ENCODE results near the gene HSBP1L1. TPM values are rescaled to one million over a fixed set of nuclear protein-coding genes. Genes with fewer than 3 reads are reported as not detected.

HSBP1L1 gene
- total RNA-seq, 1 donor, result 2.5 TPM

DNA sequence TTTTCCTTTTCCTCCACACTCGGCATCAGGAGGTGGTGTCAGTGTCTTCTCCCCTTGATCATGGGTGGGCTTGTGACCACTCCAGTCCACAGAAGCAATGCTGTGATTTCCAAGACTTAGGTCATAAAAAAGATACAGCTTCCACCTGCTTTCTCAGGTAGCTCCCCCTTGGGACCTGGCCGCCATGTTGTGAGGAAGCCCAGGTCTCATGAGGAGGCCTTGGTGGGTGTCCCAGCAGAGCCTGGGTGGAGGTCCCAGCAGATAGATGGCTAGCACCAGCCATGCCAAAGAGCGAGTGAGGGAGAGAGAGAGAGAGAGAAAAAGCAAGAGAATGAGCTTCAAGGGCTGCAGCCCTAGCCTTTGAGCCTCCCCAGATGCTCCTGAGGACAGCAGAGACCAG lies 28.9 kb upstream of the HSBP1L1 start:
- DNase-seq (ENCODE audit: low read depth), result no peak
- H3K4me3 ChIP-seq (ENCODE audit: low read depth, low read length), result no peak overlapping the region
- TF ChIP-seq, protein P1, sequence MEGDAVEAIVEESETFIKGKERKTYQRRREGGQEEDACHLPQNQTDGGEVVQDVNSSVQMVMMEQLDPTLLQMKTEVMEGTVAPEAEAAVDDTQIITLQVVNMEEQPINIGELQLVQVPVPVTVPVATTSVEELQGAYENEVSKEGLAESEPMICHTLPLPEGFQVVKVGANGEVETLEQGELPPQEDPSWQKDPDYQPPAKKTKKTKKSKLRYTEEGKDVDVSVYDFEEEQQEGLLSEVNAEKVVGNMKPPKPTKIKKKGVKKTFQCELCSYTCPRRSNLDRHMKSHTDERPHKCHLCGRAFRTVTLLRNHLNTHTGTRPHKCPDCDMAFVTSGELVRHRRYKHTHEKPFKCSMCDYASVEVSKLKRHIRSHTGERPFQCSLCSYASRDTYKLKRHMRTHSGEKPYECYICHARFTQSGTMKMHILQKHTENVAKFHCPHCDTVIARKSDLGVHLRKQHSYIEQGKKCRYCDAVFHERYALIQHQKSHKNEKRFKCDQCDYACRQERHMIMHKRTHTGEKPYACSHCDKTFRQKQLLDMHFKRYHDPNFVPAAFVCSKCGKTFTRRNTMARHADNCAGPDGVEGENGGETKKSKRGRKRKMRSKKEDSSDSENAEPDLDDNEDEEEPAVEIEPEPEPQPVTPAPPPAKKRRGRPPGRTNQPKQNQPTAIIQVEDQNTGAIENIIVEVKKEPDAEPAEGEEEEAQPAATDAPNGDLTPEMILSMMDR (IDR thresholded peaks at IDR 0.05; ENCODE audit: insufficient read depth, low read length), result no peak

DNA sequence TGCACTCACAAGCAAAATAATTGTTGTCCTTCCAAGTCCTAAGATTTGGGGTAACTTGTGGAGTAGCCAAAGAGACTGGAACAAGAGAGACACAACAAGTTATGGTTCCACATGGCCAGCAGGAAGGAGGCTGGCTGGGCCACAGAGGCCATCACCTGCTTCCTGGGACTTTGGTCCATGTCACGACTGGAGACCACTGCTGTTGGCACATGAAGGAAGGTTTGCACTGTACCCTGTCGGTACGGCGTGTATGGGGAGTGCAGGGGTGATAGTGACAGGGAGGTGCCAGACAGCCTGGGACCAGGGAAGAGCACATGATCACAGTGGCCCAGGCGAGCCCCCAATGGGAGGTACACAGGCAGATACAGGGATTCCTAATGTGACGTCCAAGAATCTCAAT lies 28.5 kb upstream of the HSBP1L1 start:
- TF ChIP-seq, protein P1 (IDR thresholded peaks at IDR 0.05; ENCODE audit: insufficient read depth, low read length), result no peak
- H3K4me3 ChIP-seq (ENCODE audit: low read depth, low read length), result no peak overlapping the region
- DNase-seq (ENCODE audit: low read depth), result no peak

DNA sequence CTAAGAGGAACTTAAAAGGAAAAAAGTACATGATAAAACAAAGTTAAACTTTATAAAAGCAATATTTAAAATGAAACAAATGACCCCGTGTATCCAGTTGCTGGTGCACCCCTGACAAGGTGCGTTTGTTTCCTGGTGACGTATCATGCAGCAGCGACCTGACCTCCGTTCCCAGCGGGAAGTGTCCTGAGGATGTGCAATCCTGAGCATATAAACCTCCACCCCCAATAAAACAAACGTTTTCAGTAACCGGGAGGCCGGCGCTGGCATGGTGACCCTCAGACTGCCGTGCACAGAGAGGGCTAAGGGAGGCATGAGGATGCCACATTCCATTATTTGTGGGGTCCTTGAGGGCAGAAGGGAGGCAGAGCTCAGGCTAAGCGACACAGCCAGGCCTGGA lies 27.8 kb upstream of the HSBP1L1 start:
- no peak overlapping the region for H3K4me3 ChIP-seq (ENCODE audit: low read depth, low read length)
- TF ChIP-seq, protein P1 (IDR thresholded peaks at IDR 0.05; ENCODE audit: insufficient read depth, low read length), result no peak

DNA sequence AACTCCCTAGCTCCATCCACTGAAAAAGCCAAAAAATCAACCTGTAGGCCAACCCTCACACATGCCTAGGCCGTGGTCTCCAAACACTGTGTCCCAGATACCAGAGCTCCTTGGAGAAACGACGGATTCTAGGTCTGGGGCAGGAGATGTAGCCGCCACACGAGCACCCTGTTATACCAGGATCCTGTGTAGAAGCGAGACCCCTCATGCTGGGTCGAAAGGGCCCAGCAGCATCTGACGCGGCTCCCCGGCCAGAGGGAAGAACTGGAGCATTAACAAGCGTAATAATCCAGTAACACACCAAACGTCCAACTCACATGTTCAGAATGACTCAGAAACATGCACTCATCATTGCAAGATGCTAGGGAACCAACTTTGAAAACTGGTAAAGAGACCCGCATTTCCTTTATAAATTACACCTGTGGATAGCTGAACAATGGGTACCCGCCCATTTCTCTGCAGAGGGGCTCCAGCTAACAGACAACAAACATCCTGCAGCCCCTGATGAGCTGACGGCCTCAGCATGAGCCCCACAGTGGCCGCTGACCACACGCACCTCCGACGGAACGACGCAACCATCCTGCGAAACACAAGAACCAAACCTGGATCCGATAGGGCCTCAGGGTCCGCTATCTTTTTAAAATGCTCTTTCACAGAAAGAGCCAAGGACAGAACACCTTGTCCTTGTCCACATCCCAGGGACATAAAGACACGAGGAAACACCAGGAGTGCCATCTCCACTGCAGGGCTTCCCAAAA lies 27.2 kb upstream of the HSBP1L1 start:
- no peak for DNase-seq (ENCODE audit: low read depth)
- TF ChIP-seq, protein P1 (IDR thresholded peaks at IDR 0.05; ENCODE audit: insufficient read depth, low read length), result no peak
- no peak overlapping the region for H3K4me3 ChIP-seq (ENCODE audit: low read depth, low read length)

More for the DNA sequence above, 27.8 kb upstream of the HSBP1L1 start:
- DNase-seq (ENCODE audit: low read depth), result no peak

DNA sequence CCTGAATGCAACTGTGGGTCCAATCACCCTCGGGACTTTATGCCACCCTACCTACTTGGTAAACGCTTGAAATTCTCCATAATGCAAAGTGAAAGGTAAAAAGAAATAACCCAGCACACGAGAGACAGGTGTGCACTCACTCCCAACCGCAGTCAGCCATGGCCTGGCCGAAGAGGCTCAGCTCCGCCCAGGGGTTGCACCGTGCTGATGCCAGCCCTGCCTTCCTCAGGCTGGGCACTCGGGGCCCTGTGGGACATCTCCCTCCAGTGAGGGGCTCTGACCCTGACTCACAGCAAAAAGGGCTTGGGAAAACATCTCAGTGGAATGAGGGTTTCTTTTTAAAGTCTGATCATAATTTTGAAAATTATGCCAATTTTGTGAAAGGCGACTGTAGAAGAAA lies 26.2 kb upstream of the HSBP1L1 start:
- H3K4me3 ChIP-seq (ENCODE audit: low read depth, low read length), result no peak overlapping the region
- TF ChIP-seq, protein P1 (IDR thresholded peaks at IDR 0.05; ENCODE audit: insufficient read depth, low read length), result no peak
- DNase-seq (ENCODE audit: low read depth), result no peak

DNA sequence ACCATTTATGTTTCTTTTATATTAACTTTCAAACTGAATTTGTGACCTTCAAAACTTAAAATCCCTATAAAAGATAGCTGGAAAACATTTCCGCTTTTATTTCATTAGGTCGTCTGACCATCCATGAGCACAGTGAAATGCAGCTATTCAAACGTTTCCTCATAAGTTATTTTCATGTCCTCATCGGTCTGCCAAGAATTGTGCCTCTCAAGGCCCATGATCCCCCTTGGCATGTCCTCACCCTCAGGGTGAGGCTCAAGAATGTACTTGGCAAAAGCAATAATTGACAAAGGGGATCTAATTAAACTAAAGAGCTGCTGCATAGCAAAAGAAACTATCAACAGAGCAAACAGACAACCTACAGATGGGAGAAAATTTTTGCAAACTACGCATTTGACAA lies 25.3 kb upstream of the HSBP1L1 start:
- TF ChIP-seq, protein P1 (IDR thresholded peaks at IDR 0.05; ENCODE audit: insufficient read depth, low read length), result no peak
- no peak overlapping the region for H3K4me3 ChIP-seq (ENCODE audit: low read depth, low read length)
- DNase-seq (ENCODE audit: low read depth), result no peak
